ENCODE data around the gene ITFG1.

DNA sequence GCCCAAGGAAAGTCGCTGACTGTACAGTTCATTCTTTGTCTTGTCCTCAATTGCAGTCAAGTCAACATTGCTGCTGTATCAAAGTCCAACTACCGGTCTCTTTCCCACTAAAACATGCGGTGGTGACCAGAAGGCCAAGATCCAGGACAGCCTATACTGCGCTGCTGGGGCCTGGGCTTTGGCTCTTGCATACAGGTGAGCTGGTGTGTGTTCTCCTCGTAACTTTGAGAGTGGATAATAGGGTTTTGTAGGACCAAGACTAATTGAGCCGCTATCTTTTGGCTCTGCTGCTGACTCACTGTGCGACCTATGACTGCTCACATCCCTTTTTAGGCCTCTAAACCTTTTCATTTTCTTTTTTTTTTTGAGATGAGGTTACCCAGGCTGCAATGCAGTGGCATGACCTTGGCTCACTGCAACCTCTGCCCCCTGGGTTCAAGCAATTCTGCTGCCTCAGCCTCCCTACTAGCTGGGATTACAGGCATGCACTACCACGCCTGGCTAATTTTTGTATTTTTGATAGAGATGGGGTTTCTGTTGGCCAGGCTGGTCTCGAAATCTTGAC is 38.9 kb upstream of the ITFG1 start:
- TF ChIP-seq, protein P1, sequence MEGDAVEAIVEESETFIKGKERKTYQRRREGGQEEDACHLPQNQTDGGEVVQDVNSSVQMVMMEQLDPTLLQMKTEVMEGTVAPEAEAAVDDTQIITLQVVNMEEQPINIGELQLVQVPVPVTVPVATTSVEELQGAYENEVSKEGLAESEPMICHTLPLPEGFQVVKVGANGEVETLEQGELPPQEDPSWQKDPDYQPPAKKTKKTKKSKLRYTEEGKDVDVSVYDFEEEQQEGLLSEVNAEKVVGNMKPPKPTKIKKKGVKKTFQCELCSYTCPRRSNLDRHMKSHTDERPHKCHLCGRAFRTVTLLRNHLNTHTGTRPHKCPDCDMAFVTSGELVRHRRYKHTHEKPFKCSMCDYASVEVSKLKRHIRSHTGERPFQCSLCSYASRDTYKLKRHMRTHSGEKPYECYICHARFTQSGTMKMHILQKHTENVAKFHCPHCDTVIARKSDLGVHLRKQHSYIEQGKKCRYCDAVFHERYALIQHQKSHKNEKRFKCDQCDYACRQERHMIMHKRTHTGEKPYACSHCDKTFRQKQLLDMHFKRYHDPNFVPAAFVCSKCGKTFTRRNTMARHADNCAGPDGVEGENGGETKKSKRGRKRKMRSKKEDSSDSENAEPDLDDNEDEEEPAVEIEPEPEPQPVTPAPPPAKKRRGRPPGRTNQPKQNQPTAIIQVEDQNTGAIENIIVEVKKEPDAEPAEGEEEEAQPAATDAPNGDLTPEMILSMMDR (IDR thresholded peaks at IDR 0.05), result no peak
- TF ChIP-seq POLR2AphosphoS5 (IDR thresholded peaks at IDR 0.05), result no peak

Measured in gastroesophageal sphincter (tissue), 3 donors.